Activated T-helper 17 cell treated with anti-CD3 and anti-CD28 coated beads, Interleukin-2, amount 50 U/mL, for 72 hours (primary cell): Measurements from ENCODE around the gene MTARC1. TPM values are rescaled to one million over a fixed set of nuclear protein-coding genes. Genes with fewer than 3 reads are reported as not detected.

Source experiments
- ATAC-seq: fragments of 150-1000 bp; cut with Tn5 transposase; replicated peaks from 2 replicates; pipeline ENCODE4 v1.10.0; 2021; ENCODE audit warnings: mild to moderate bottlenecking, moderate library complexity
- H3K27ac Mint-ChIP-seq: one replicate; pipeline ENCODE4 v1.8.0; 2022; ENCODE audit warnings: mixed read lengths
- H3K27me3 Mint-ChIP-seq: one replicate; pipeline ENCODE4 v1.8.0; 2022; ENCODE audit warnings: mixed read lengths
- H3K36me3 Mint-ChIP-seq: one replicate; pipeline ENCODE4 v1.8.0; 2022; ENCODE audit warnings: low read depth, mild to moderate bottlenecking, mixed read lengths
- H3K4me1 Mint-ChIP-seq: one replicate; pipeline ENCODE4 v1.8.0; 2022; ENCODE audit warnings: mixed read lengths
- H3K4me3 Mint-ChIP-seq: one replicate; pipeline ENCODE4 v1.8.0; 2022; ENCODE audit warnings: mild to moderate bottlenecking, mixed read lengths
- H3K9me3 Mint-ChIP-seq: one replicate; pipeline ENCODE4 v1.8.0; 2022; ENCODE audit warnings: mixed read lengths
- total RNA-seq, 2 donors: library from RNA; stranded (reverse); gene quantifications; one replicate each; pipeline ENCODE4 v1.2.3, GENCODE V29; 2022

The MTARC1 gene
- total RNA-seq, 2 donors from 2014 or later, result 0.11 TPM; not detected in 1

GRCh38 chr1:220785166-220786056 lies 1.3 kb upstream of the MTARC1 start:
- Mint-ChIP-seq H3K9me3 (no peaks in the 10 kb centered on the region), H3K4me1 (no peaks in the 10 kb centered on the region), H3K27ac (no peak overlapping the region), H3K4me3 (no peak overlapping the region), H3K27me3 (peaks cover 21% of the 10 kb centered on the region), H3K36me3 (no peaks in the 10 kb centered on the region)
- ATAC-seq, result no peak

DNA sequence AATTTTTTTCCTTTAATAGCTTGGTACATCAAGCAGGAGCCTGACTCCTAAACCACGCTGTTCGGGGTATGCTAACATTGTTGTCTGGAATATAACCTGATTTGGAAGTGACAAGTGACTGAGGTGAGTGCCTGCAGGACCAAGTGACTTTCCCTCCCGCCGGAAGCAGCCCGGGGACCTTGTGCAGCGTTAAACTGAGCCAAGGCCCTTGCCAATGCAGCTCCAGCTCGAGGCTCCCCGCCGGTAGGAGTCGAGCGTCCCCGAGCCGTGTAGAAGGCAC lies 716 bp upstream of the MTARC1 start:
- no peak for ATAC-seq
- H3K27me3 Mint-ChIP-seq, result peaks cover 21% of the 10 kb centered on the region
- no peaks in the 10 kb centered on the region for H3K36me3 Mint-ChIP-seq
- no peak overlapping the region for H3K27ac Mint-ChIP-seq
- no peak overlapping the region for H3K4me3 Mint-ChIP-seq
- H3K9me3 Mint-ChIP-seq, result no peaks in the 10 kb centered on the region
- no peaks in the 10 kb centered on the region for H3K4me1 Mint-ChIP-seq

- peak; percentile 12 for ATAC-seq
- Mint-ChIP-seq H3K27me3 (peaks cover 26% of the 10 kb centered on the region), H3K4me3 (no peak overlapping the region)
Observed at GRCh38 chr1:220787069-220787619, 431 bp downstream of the MTARC1 start.

GRCh38 chr1:220788900-220789299 lies 2.2 kb downstream of the MTARC1 start:
- Mint-ChIP-seq H3K9me3 (no peaks in the 10 kb centered on the region), H3K27ac (no peak overlapping the region), H3K4me1 (no peaks in the 10 kb centered on the region), H3K4me3 (no peak overlapping the region), H3K27me3 (peaks cover 26% of the 10 kb centered on the region), H3K36me3 (no peaks in the 10 kb centered on the region)
- ATAC-seq, result no peak

More at GRCh38 chr1:220787069-220787619, 431 bp downstream of the MTARC1 start:
- Mint-ChIP-seq H3K4me1 (no peaks in the 10 kb centered on the region), H3K36me3 (no peaks in the 10 kb centered on the region), H3K27ac (no peak overlapping the region), H3K9me3 (no peaks in the 10 kb centered on the region)

DNA sequence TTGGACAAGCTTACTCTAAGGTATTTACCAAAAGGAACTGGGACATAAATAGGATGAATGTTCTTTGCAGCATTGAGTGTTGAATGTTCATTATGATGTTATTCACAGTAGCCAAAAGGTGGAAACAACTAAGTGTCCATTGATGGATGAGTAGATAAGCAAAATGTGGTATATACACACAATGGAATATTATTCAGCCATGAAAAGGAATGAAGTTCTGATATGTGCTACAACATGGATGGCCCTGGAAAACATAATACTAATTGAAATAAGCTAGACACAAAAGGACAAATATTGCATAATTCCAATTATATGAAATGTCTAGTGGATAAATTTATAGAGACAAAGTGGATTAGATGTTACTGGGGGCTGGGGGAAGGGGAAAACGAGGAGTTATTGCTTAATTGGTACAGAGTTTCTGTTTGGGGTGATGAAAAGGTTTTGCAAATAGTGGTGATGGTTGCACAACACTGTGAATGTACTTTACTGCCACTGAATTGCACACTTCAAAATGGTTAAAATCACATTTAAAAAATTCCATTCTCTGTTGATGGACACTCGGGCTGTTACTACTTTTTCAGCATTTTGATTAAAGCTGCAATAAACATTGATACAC lies 2.9 kb downstream of the MTARC1 start:
- no peaks in the 10 kb centered on the region for H3K4me1 Mint-ChIP-seq
- H3K9me3 Mint-ChIP-seq, result no peaks in the 10 kb centered on the region
- ATAC-seq, result no peak
- H3K4me3 Mint-ChIP-seq, result no peak overlapping the region
- peaks cover 25% of the 10 kb centered on the region for H3K27me3 Mint-ChIP-seq
- no peaks in the 10 kb centered on the region for H3K36me3 Mint-ChIP-seq
- no peak overlapping the region for H3K27ac Mint-ChIP-seq

GRCh38 chr1:220791285-220791684 lies 4.6 kb downstream of the MTARC1 start:
- no peak for ATAC-seq
- peaks cover 11% of the 10 kb centered on the region for H3K27me3 Mint-ChIP-seq
- no peak overlapping the region for H3K27ac Mint-ChIP-seq
- no peaks in the 10 kb centered on the region for H3K36me3 Mint-ChIP-seq
- H3K4me1 Mint-ChIP-seq, result no peaks in the 10 kb centered on the region
- no peak overlapping the region for H3K4me3 Mint-ChIP-seq
- no peaks in the 10 kb centered on the region for H3K9me3 Mint-ChIP-seq

- no peaks in the 10 kb centered on the region for H3K9me3 Mint-ChIP-seq
- H3K4me1 Mint-ChIP-seq, result no peaks in the 10 kb centered on the region
- no peak overlapping the region for H3K27ac Mint-ChIP-seq
- ATAC-seq, result no peak
- H3K36me3 Mint-ChIP-seq, result no peaks in the 10 kb centered on the region
- H3K4me3 Mint-ChIP-seq, result no peak overlapping the region
- H3K27me3 Mint-ChIP-seq, result peaks cover 11% of the 10 kb centered on the region
Observed at GRCh38 chr1:220791956-220792355, 5.2 kb downstream of the MTARC1 start.

DNA sequence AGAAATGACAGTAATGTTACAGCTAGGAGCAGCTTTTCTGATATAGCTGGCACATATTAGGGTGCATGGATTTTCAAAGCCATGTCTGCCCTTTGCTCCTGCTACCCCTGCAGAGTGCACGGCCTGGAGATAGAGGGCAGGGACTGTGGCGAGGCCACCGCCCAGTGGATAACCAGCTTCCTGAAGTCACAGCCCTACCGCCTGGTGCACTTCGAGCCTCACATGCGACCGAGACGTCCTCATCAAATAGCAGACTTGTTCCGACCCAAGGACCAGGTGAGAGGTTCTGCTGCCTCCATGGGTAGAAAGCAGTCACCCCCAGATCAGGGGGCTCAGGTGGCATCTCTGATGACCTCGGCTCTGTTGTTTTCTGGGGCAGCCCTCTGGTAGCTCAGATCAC lies 9.8 kb downstream of the MTARC1 start:
- no peaks in the 10 kb centered on the region for H3K9me3 Mint-ChIP-seq
- peaks cover 14% of the 10 kb centered on the region for H3K27me3 Mint-ChIP-seq
- no peaks in the 10 kb centered on the region for H3K36me3 Mint-ChIP-seq
- H3K27ac Mint-ChIP-seq, result no peak overlapping the region
- no peak for ATAC-seq
- H3K4me3 Mint-ChIP-seq, result no peak overlapping the region
- H3K4me1 Mint-ChIP-seq, result no peaks in the 10 kb centered on the region

GRCh38 chr1:220797044-220797443 lies 10.3 kb downstream of the MTARC1 start:
- H3K9me3 Mint-ChIP-seq, result no peaks in the 10 kb centered on the region
- H3K36me3 Mint-ChIP-seq, result no peaks in the 10 kb centered on the region
- no peak for ATAC-seq
- no peak overlapping the region for H3K4me3 Mint-ChIP-seq
- peaks cover 15% of the 10 kb centered on the region for H3K27me3 Mint-ChIP-seq
- H3K4me1 Mint-ChIP-seq, result no peaks in the 10 kb centered on the region
- H3K27ac Mint-ChIP-seq, result no peak overlapping the region

- Mint-ChIP-seq H3K27ac (no peak overlapping the region), H3K36me3 (no peaks in the 10 kb centered on the region), H3K4me3 (no peak overlapping the region), H3K27me3 (peaks cover 16% of the 10 kb centered on the region), H3K9me3 (no peaks in the 10 kb centered on the region), H3K4me1 (no peaks in the 10 kb centered on the region)
- no peak for ATAC-seq
Observed at GRCh38 chr1:220797553-220797952, 10.8 kb downstream of the MTARC1 start.

- H3K4me1 Mint-ChIP-seq, result no peaks in the 10 kb centered on the region
- no peaks in the 10 kb centered on the region for H3K36me3 Mint-ChIP-seq
- no peak overlapping the region for H3K27ac Mint-ChIP-seq
- ATAC-seq, result no peak
- H3K27me3 Mint-ChIP-seq, result peaks cover 21% of the 10 kb centered on the region
- no peak overlapping the region for H3K4me3 Mint-ChIP-seq
- no peaks in the 10 kb centered on the region for H3K9me3 Mint-ChIP-seq
Observed at GRCh38 chr1:220798338-220798737, 11.6 kb downstream of the MTARC1 start.

- Mint-ChIP-seq H3K4me3 (no peak overlapping the region), H3K36me3 (no peaks in the 10 kb centered on the region)
- no peak for ATAC-seq
Observed at GRCh38 chr1:220800262-220800661, 13.5 kb downstream of the MTARC1 start.

GRCh38 chr1:220803401-220804201 lies 16.9 kb downstream of the MTARC1 start:
- Mint-ChIP-seq H3K27me3 (peaks cover 42% of the 10 kb centered on the region), H3K9me3 (no peaks in the 10 kb centered on the region), H3K4me1 (no peaks in the 10 kb centered on the region), H3K27ac (no peak overlapping the region), H3K36me3 (no peaks in the 10 kb centered on the region), H3K4me3 (no peak overlapping the region)
- no peak for ATAC-seq

More at GRCh38 chr1:220800262-220800661, 13.5 kb downstream of the MTARC1 start:
- Mint-ChIP-seq H3K4me1 (no peaks in the 10 kb centered on the region), H3K9me3 (no peaks in the 10 kb centered on the region), H3K27ac (no peak overlapping the region), H3K27me3 (peaks cover 32% of the 10 kb centered on the region)

- H3K27ac Mint-ChIP-seq, result no peak overlapping the region
- H3K36me3 Mint-ChIP-seq, result no peaks in the 10 kb centered on the region
- no peak overlapping the region for H3K4me3 Mint-ChIP-seq
- H3K4me1 Mint-ChIP-seq, result no peaks in the 10 kb centered on the region
- no peaks in the 10 kb centered on the region for H3K9me3 Mint-ChIP-seq
- H3K27me3 Mint-ChIP-seq, result peaks cover 45% of the 10 kb centered on the region
- ATAC-seq, result no peak
Observed at GRCh38 chr1:220804202-220804586, 17.5 kb downstream of the MTARC1 start.
